A673 (cell line): ENCODE results near the gene THOC6. TPM values are rescaled to one million over a fixed set of nuclear protein-coding genes. Genes with fewer than 3 reads are reported as not detected.

Experiments used
- BruUV-seq: library from RNA; stranded (reverse); fragments of 400-500 nt; replicated peaks from 2 replicates; lab custom pipeline; 2021; lab: Mats Ljungman, UMichigan
- CTCF ChIA-PET: fragments of 300-600 bp; sonication (Branson Sonifier 250); formaldehyde crosslinking; loops from one replicate; lab custom pipeline; 2022; ENCODE audit warnings: antibody characterized with exemption; lab: Charles Lee
- POLR2A ChIA-PET: fragments of 300-600 bp; sonication (Branson Sonifier 250); formaldehyde crosslinking; loops from one replicate; lab custom pipeline; 2022; ENCODE audit warnings: antibody characterized with exemption; ENCODE audit not compliant: low non-redundant PET; lab: Charles Lee
- DNase-seq: peaks from one replicate; pipeline ENCODE4 v3.0.0-alpha.2; 2015; ENCODE audit warnings: low spot score
- H3K27ac ChIP-seq: fragments of 200-600 bp; sonication (generic); 2 replicates; pipeline ENCODE4 v1.5.1; 2016; ENCODE audit warnings: mixed run types, low read depth, mild to moderate bottlenecking, mixed read lengths, antibody characterized with exemption, low read length; ENCODE audit not compliant: poor library complexity, severe bottlenecking
- H3K27me3 ChIP-seq: fragments of 200-600 bp; sonication (generic); replicated peaks from 2 replicates; pipeline ENCODE4 v1.6.1; 2017; ENCODE audit warnings: mixed run types, low read depth, mild to moderate bottlenecking, mixed read lengths, antibody characterized with exemption, low read length; ENCODE audit not compliant: insufficient read depth, poor library complexity
- H3K36me3 ChIP-seq: fragments of 200-600 bp; sonication (generic); 2 replicates; pipeline ENCODE4 v1.6.1; 2016; ENCODE audit warnings: mixed run types, mild to moderate bottlenecking, mixed read lengths, antibody characterized with exemption, low read length; ENCODE audit not compliant: insufficient read depth, poor library complexity, severe bottlenecking
- H3K4me1 ChIP-seq: fragments of 200-600 bp; sonication (generic); 2 replicates; pipeline ENCODE4 v1.6.1; 2017; ENCODE audit warnings: mixed run types, mild to moderate bottlenecking, mixed read lengths, antibody characterized with exemption, low read length; ENCODE audit not compliant: insufficient read depth, poor library complexity, severe bottlenecking
- H3K4me3 ChIP-seq: fragments of 200-600 bp; sonication (generic); 2 replicates; pipeline ENCODE4 v1.5.1; 2016; ENCODE audit warnings: low read depth, mixed run types, mild to moderate bottlenecking, mixed read lengths, low read length; ENCODE audit not compliant: poor library complexity, severe bottlenecking
- H3K9me3 ChIP-seq: fragments of 200-600 bp; sonication (generic); 2 replicates; pipeline ENCODE4 v1.6.1; 2016; ENCODE audit warnings: mixed run types, low read depth, mild to moderate bottlenecking, mixed read lengths, antibody characterized with exemption, low read length; ENCODE audit not compliant: poor library complexity, severe bottlenecking
- EZH2 ChIP-seq: fragments of 200-600 bp; sonication (generic); IDR thresholded peaks from 2 replicates; pipeline ENCODE4 v1.6.1; 2017; ENCODE audit warnings: borderline replicate concordance, low read depth, mild to moderate bottlenecking, mixed read lengths, antibody characterized with exemption, low read length; ENCODE audit not compliant: poor library complexity, severe bottlenecking
- intact Hi-C: fragments of 100-400 bp; cut with micrococcal nuclease; formaldehyde crosslinking; loops from one replicate; pipeline ENCODE4 v1.10.0; 2022; ENCODE audit not compliant: unreplicated experiment
- total RNA-seq: library from RNA; stranded (reverse); gene quantifications from 2 replicates; pipeline ENCODE4 v1.2.3, GENCODE V29; 2021
- TF ChIP-seq, protein P1 (sequence below): fragments of 300-800, 200-600 bp; sonication (generic); conservative IDR thresholded peaks from 2 replicates; pipeline ENCODE4 v1.5.1; 2017; ENCODE audit warnings: low read depth, mild to moderate bottlenecking, antibody characterized with exemption, low read length, moderate library complexity, mixed read lengths

THOC6 gene
- total RNA-seq, 1 experiment from 2014 or later: 59.3 TPM

DNA sequence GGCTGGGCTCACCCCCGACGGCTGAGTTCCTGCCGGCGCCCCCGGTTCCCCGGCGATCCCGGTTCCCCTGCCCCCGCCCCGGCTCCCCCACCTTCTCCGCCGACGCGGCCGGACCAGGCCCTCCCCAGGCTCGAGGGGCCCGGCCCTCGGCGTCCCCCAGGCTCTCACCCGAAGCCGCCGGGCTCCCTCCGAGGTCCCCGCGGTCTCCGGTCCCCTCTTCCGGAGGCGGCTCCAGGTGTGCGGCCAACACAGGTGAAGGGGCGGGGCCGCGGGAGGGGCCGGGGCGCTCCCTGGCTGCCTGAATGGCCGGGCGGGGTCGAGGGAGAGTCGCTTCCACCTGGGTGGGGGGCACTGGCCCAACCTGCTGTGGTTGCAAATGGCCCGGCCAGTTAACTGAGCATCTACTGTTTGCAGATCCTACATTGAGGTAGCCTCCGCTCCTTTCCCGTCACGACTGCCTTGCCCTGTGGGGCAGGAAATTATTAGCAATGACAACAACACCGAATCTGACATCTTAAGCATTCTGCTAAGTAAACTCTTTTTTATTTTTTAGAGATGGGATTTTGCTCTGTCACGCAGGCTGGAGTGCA lies 13.0 kb downstream of the THOC6 start, which contains the start of gene BICDL2:
Gene BICDL2 (minus strand): TSS at position 219 of the 590 bp plus-strand sequence. CDS start 1,448 bp downstream, outside the sequence.
- H3K4me1 ChIP-seq: no peaks in the 10 kb centered on the region
- ChIA-PET CTCF (interaction anchor here (0.6 kb wide), 1 partner anchor 19 kb away, joined by 9 read pairs; no protein-coding TSS in a partner anchor), POLR2A (no interaction called here)
- TF ChIP-seq, protein P1, sequence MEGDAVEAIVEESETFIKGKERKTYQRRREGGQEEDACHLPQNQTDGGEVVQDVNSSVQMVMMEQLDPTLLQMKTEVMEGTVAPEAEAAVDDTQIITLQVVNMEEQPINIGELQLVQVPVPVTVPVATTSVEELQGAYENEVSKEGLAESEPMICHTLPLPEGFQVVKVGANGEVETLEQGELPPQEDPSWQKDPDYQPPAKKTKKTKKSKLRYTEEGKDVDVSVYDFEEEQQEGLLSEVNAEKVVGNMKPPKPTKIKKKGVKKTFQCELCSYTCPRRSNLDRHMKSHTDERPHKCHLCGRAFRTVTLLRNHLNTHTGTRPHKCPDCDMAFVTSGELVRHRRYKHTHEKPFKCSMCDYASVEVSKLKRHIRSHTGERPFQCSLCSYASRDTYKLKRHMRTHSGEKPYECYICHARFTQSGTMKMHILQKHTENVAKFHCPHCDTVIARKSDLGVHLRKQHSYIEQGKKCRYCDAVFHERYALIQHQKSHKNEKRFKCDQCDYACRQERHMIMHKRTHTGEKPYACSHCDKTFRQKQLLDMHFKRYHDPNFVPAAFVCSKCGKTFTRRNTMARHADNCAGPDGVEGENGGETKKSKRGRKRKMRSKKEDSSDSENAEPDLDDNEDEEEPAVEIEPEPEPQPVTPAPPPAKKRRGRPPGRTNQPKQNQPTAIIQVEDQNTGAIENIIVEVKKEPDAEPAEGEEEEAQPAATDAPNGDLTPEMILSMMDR: no peak
- peak; percentile 91 for TF ChIP-seq EZH2
- no peaks in the 10 kb centered on the region for H3K36me3 ChIP-seq
- no peak within 1 kb of the TSS for H3K27ac ChIP-seq
- no peak for DNase-seq
- intact Hi-C loops: no loop called here
- H3K9me3 ChIP-seq: no peaks in the 10 kb centered on the region
- no peak within 1 kb of the TSS for H3K4me3 ChIP-seq
- peaks cover 68% of the 10 kb centered on the region for H3K27me3 ChIP-seq
- no TSS peak for BruUV-seq

DNA sequence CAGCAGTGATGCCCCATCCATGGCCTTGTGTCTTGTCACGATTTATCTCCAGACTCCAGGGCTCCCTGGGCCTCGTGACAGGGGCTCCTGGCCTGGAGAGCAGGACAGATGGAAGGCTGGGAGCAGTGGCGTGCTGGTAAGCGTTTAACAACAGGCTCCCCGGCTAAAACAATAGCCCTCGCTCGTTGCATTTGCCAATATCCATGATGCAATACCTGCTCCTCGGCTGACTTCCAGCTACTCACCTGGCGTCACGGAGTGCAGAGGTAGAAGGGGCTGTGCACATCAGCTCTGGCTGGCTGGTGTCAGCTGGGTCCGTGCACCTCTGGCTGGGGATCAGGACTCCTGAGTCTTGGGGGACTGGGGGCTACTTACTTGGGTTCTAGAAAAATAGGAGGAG lies 14.4 kb downstream of the THOC6 start:
- POLR2A ChIA-PET: no interaction called here
- H3K36me3 ChIP-seq: no peaks in the 10 kb centered on the region
- no TSS peak for BruUV-seq
- DNase-seq: no peak
- H3K27me3 ChIP-seq: peaks cover 56% of the 10 kb centered on the region
- no peaks in the 10 kb centered on the region for H3K4me1 ChIP-seq
- no peak overlapping the region for H3K4me3 ChIP-seq
- intact Hi-C loops: no loop called here
- no peaks in the 10 kb centered on the region for H3K9me3 ChIP-seq
- CTCF ChIA-PET: no interaction called here
- TF ChIP-seq EZH2: peak; percentile 8
- TF ChIP-seq, protein P1: no peak
- no peak overlapping the region for H3K27ac ChIP-seq

GRCh38 chr16:3038896-3039295 lies 15.1 kb downstream of the THOC6 start:
- ChIA-PET POLR2A (no interaction called here), CTCF (no interaction called here)
- Histone ChIP-seq H3K4me1 (no peaks in the 10 kb centered on the region), H3K27ac (no peak overlapping the region), H3K27me3 (peaks cover 50% of the 10 kb centered on the region), H3K36me3 (no peaks in the 10 kb centered on the region), H3K9me3 (no peaks in the 10 kb centered on the region), H3K4me3 (no peak overlapping the region)
- intact Hi-C loops: no loop called here
- DNase-seq: no peak
- TF ChIP-seq, protein P1: no peak
- TF ChIP-seq EZH2: no peak
- no TSS peak for BruUV-seq
